Upper lobe of left lung (tissue), 4 donors: ENCODE results near the gene MGLL.

Experiments used
- POLR2A ChIP-seq, 4 donors: fragments of 450-650 bp; IDR thresholded peaks; one replicate each; pipeline ENCODE4 v1.5.1; 2016 to 2017; ENCODE audit warnings: antibody characterized with exemption in 4 of 4, mild to moderate bottlenecking in 2 of 4
- TF ChIP-seq, protein P1 (sequence below), 6 experiments: fragments of 450-650 bp in 4 of 6; fragments of 200-600 bp in 2 of 6; sonication (generic) in 2 of 6; IDR thresholded peaks; one replicate each; pipeline ENCODE4 v1.5.1; 2016 to 2019; ENCODE audit warnings: antibody characterized with exemption in 6 of 6

- TF ChIP-seq POLR2A (IDR thresholded peaks at IDR 0.05): no peak
- TF ChIP-seq, protein P1, sequence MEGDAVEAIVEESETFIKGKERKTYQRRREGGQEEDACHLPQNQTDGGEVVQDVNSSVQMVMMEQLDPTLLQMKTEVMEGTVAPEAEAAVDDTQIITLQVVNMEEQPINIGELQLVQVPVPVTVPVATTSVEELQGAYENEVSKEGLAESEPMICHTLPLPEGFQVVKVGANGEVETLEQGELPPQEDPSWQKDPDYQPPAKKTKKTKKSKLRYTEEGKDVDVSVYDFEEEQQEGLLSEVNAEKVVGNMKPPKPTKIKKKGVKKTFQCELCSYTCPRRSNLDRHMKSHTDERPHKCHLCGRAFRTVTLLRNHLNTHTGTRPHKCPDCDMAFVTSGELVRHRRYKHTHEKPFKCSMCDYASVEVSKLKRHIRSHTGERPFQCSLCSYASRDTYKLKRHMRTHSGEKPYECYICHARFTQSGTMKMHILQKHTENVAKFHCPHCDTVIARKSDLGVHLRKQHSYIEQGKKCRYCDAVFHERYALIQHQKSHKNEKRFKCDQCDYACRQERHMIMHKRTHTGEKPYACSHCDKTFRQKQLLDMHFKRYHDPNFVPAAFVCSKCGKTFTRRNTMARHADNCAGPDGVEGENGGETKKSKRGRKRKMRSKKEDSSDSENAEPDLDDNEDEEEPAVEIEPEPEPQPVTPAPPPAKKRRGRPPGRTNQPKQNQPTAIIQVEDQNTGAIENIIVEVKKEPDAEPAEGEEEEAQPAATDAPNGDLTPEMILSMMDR (IDR thresholded peaks at IDR 0.05): no peak
Measured at GRCh38 chr3:127720985-127721935, 101.1 kb downstream of the MGLL start.
